Liver (tissue), 9 donors: ENCODE results near the gene TMEM89. TPM values are rescaled to one million over a fixed set of nuclear protein-coding genes. Genes with fewer than 3 reads are reported as not detected.

Source experiments
- DNase-seq: peaks from one replicate; pipeline ENCODE4 v3.0.0-alpha.2; 2017; ENCODE audit warnings: low spot score
- H3K27ac ChIP-seq, 2 donors: one replicate each; pipeline ENCODE4 v1.7.0; 2013; ENCODE audit warnings: inconsistent platforms in 2 of 2, low read length in 2 of 2, control low read depth in 1 of 2, low read depth in 1 of 2, mild to moderate bottlenecking in 1 of 2
- H3K27me3 ChIP-seq, 4 donors: one replicate each; pipeline versions ENCODE4 v1.6.1 to v1.7.0; 2013; ENCODE audit warnings: low read length in 3 of 4, inconsistent platforms in 1 of 4, mild to moderate bottlenecking in 1 of 4, moderate library complexity in 1 of 4; ENCODE audit not compliant: control insufficient read depth in 4 of 4, insufficient read depth in 4 of 4
- H3K36me3 ChIP-seq, 4 donors: one replicate each; pipeline versions ENCODE4 v1.6.1 to v1.7.0; 2013; ENCODE audit warnings: low read length in 3 of 4, mild to moderate bottlenecking in 3 of 4, low read depth in 1 of 4, moderate library complexity in 1 of 4; ENCODE audit not compliant: control insufficient read depth in 4 of 4, insufficient read depth in 3 of 4
- H3K4me1 ChIP-seq, 4 donors: one replicate each; pipeline versions ENCODE4 v1.6.1 to v1.7.0; 2013; ENCODE audit warnings: low read length in 3 of 4, mild to moderate bottlenecking in 3 of 4, moderate library complexity in 1 of 4; ENCODE audit not compliant: control insufficient read depth in 4 of 4, insufficient read depth in 4 of 4
- H3K4me3 ChIP-seq, 3 donors: one replicate each; pipeline versions ENCODE4 v1.6.1 to v1.7.0; 2013; ENCODE audit warnings: low read length in 3 of 3, control low read depth in 1 of 3, low read depth in 1 of 3, mild to moderate bottlenecking in 1 of 3
- H3K9ac ChIP-seq, 2 donors: one replicate each; pipeline ENCODE4 v1.7.0; 2013; ENCODE audit warnings: low read length in 2 of 2, mild to moderate bottlenecking in 2 of 2, moderate library complexity in 2 of 2, control low read depth in 1 of 2, low read depth in 1 of 2
- H3K9me3 ChIP-seq, 4 donors: one replicate each; pipeline versions ENCODE4 v1.6.1 to v1.7.0; 2013; ENCODE audit warnings: low read length in 3 of 4; ENCODE audit not compliant: control insufficient read depth in 4 of 4
- ATF3 ChIP-seq: IDR thresholded peaks from 2 replicates; pipeline ENCODE4 v1.6.1; 2016; ENCODE audit warnings: antibody characterized with exemption
- EGR1 ChIP-seq, 2 donors: IDR thresholded peaks; 2 replicates each; pipeline ENCODE4 v1.6.1; 2016 to 2018; ENCODE audit warnings: antibody characterized with exemption in 2 of 2, low read depth in 2 of 2
- FOXA1 ChIP-seq: IDR thresholded peaks from 2 replicates; pipeline ENCODE4 v1.6.1; 2016; ENCODE audit warnings: antibody characterized with exemption
- FOXA2 ChIP-seq: IDR thresholded peaks from 2 replicates; pipeline ENCODE4 v1.6.1; 2016; ENCODE audit warnings: antibody characterized with exemption
- GABPA ChIP-seq, 2 donors: IDR thresholded peaks in 1 of 2; conservative IDR thresholded peaks in 1 of 2; 2 replicates each; pipeline ENCODE4 v1.6.1; 2016; ENCODE audit warnings: antibody characterized with exemption in 2 of 2, mild to moderate bottlenecking in 1 of 2, moderate library complexity in 1 of 2
- HNF4A ChIP-seq, 2 donors: conservative IDR thresholded peaks; 2 replicates each; pipeline ENCODE4 v1.6.1; 2016; ENCODE audit warnings: antibody characterized with exemption in 2 of 2, mild to moderate bottlenecking in 2 of 2
- JUND ChIP-seq, 2 donors: IDR thresholded peaks; 2 replicates each; pipeline ENCODE4 v1.6.1; 2016; ENCODE audit warnings: antibody characterized with exemption in 2 of 2
- NR2F2 ChIP-seq: IDR thresholded peaks from 2 replicates; pipeline ENCODE4 v1.6.1; 2016; ENCODE audit warnings: antibody characterized with exemption
- RXRA ChIP-seq, 2 donors: IDR thresholded peaks; 2 replicates each; pipeline ENCODE4 v1.6.1; 2017 to 2018; ENCODE audit warnings: antibody characterized with exemption in 2 of 2, mild to moderate bottlenecking in 1 of 2
- TAF1 ChIP-seq: conservative IDR thresholded peaks from 2 replicates; pipeline ENCODE4 v1.6.1; 2016; ENCODE audit warnings: antibody characterized with exemption, mild to moderate bottlenecking
- ZBTB33 ChIP-seq: IDR thresholded peaks from 2 replicates; pipeline ENCODE4 v1.6.1; 2016; ENCODE audit warnings: antibody characterized with exemption
- WGBS: extraction: QIAGEN DNeasy Blood & Tissue Kit; methylation state at CpG from one replicate; pipeline ENCODE4 v1.1.7; 2013; 5-methylcytosine and 5-hydroxymethylcytosine counted together
- polyA plus RNA-seq, 2 donors: library from polyadenylated mRNA; stranded (reverse) in 1 of 2; unstranded in 1 of 2; fragments of 200-250 nt in 1 of 2; fragments of >200 nt in 1 of 2; fragmentation: Nextera tagmentation in 1 of 2; extraction: Ambion mirVana in 1 of 2; gene quantifications; one replicate each; pipeline versions ENCODE4 v1.2.1 to v1.2.3, GENCODE V29; 2013 to 2015
- total RNA-seq, 2 donors: library from RNA; depleted of rRNA; stranded (reverse); fragments of >200 nt; gene quantifications; one replicate each; pipeline ENCODE4 v1.2.3, GENCODE V29; 2014
- TF ChIP-seq, protein P1 (sequence below): fragments of 150-350 bp; IDR thresholded peaks from 2 replicates; pipeline ENCODE4 v1.5.1; 2017; ENCODE audit warnings: improper control_type of control experiment, low read depth, low read length; ENCODE audit not compliant: missing input control
- donor health status: healthy.
- donor health status: healthy.
- donor health status: healthy.
- donor health status: healthy.
- donor health status: healthy.

The TMEM89 gene
- total and polyA plus RNA-seq, 4 donors = not detected

DNA sequence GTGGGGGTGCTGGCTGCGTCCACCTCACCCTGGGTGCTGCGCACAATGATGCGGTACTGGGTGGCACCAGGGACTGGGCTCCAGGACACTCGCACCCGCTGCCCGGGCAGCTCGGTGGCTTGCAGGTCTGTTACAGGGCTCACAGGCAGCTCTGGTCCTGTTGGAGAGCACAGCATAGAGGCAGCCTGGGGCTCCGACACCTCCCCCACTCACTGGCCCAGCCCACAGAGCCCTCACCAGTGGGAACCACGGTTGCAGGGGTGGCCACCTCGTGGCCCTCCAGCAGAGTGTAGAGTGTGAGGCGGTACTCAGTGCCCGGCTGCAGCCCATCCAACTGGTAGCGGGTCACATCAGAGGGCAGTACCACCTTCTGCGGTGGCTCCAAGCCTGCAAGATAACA is 30.1 kb downstream of the TMEM89 start:
- Histone ChIP-seq H3K36me3 (no peaks in the 10 kb centered on the region), H3K27me3 (no peaks in the 10 kb centered on the region), H3K4me1 (peaks cover 0 to 4% (median 0%) of the 10 kb centered on the region in 4 donors), H3K4me3 (no peak overlapping the region), H3K9me3 (no peaks in the 10 kb centered on the region), H3K27ac (no peak overlapping the region), H3K9ac (no peak overlapping the region)
- WGBS = 92% methylated on average over 14 of the region's 14 CpGs
- no peak for DNase-seq
- TF ChIP-seq TAF1 (no peak), ATF3 (no peak), GABPA (IDR thresholded peaks at IDR 0.05 in 1 of 2, conservative IDR thresholded peaks at IDR 0.05 in 1 of 2) (no peak), HNF4A (conservative IDR thresholded peaks at IDR 0.05) (no peak), NR2F2 (no peak), RXRA (IDR thresholded peaks at IDR 0.05) (no peak), FOXA1 (no peak), JUND (IDR thresholded peaks at IDR 0.05) (no peak), ZBTB33 (no peak)
- TF ChIP-seq, protein P1, sequence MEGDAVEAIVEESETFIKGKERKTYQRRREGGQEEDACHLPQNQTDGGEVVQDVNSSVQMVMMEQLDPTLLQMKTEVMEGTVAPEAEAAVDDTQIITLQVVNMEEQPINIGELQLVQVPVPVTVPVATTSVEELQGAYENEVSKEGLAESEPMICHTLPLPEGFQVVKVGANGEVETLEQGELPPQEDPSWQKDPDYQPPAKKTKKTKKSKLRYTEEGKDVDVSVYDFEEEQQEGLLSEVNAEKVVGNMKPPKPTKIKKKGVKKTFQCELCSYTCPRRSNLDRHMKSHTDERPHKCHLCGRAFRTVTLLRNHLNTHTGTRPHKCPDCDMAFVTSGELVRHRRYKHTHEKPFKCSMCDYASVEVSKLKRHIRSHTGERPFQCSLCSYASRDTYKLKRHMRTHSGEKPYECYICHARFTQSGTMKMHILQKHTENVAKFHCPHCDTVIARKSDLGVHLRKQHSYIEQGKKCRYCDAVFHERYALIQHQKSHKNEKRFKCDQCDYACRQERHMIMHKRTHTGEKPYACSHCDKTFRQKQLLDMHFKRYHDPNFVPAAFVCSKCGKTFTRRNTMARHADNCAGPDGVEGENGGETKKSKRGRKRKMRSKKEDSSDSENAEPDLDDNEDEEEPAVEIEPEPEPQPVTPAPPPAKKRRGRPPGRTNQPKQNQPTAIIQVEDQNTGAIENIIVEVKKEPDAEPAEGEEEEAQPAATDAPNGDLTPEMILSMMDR = no peak

DNA sequence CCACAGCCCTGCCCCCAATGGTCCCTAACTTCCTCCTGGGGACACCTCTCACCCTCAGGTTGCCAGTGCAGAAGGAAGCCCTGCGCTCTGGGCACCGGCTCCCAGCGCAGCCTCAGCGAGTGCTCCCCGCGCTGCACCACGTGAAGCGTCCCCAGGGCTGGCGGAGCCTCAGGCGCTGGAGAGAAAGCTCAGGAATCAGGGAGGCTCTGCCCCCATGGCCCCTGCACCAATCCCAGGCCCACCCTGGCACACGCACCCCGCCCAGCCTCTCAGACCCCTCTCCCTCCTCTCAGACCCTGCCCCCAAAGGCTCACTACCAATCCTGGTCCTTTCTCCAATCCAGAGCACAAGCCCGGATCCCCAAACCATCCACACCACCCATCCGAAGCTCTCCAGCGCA is 33.3 kb downstream of the TMEM89 start:
- Histone ChIP-seq H3K4me1 (no peaks in the 10 kb centered on the region), H3K27me3 (no peaks in the 10 kb centered on the region), H3K4me3 (no peak overlapping the region), H3K36me3 (no peaks in the 10 kb centered on the region), H3K27ac (no peak overlapping the region), H3K9me3 (no peaks in the 10 kb centered on the region), H3K9ac (no peak overlapping the region)
- no peak for TF ChIP-seq NR2F2
- TF ChIP-seq FOXA2 = no peak
- no peak for TF ChIP-seq ATF3
- TF ChIP-seq ZBTB33 = no peak
- no peak for TF ChIP-seq EGR1 (IDR thresholded peaks at IDR 0.05; ENCODE audit: low read depth in 2 of 2)
- no peak for TF ChIP-seq JUND (IDR thresholded peaks at IDR 0.05)
- 77% methylated on average over 15 of the region's 15 CpGs for WGBS
- DNase-seq = no peak
